HG02759 (cell line): Measurements from ENCODE around the gene STK39.

Experiments
- ATAC-seq: cut with Tn5 transposase; IDR thresholded peaks from one replicate; pipeline ENCODE4 v1.9.1; 2021; ENCODE audit warnings: mild to moderate bottlenecking, moderate library complexity; ENCODE audit not compliant: unreplicated experiment

Gene STK39

GRCh38 chr2:168058675-168059074, 188.7 kb downstream of the STK39 start:
- no peak for ATAC-seq

- ATAC-seq = no peak
Observed at GRCh38 chr2:168056242-168056787, 191.1 kb downstream of the STK39 start.

GRCh38 chr2:168054657-168055056, 192.7 kb downstream of the STK39 start:
- ATAC-seq = no peak

- no peak for ATAC-seq
Observed at GRCh38 chr2:168053676-168054075, 193.7 kb downstream of the STK39 start.

- no peak for ATAC-seq
Observed at GRCh38 chr2:168052773-168053172, 194.6 kb downstream of the STK39 start.

- no peak for ATAC-seq
Observed at GRCh38 chr2:168050377-168050776, 197.0 kb downstream of the STK39 start.

- ATAC-seq = no peak
Observed at GRCh38 chr2:168049609-168050008, 197.8 kb downstream of the STK39 start.

GRCh38 chr2:168047091-168047690, 200.2 kb downstream of the STK39 start:
- ATAC-seq = no peak

GRCh38 chr2:168044579-168044978, 202.8 kb downstream of the STK39 start:
- no peak for ATAC-seq

- ATAC-seq = no peak
Observed at GRCh38 chr2:168044176-168044575, 203.2 kb downstream of the STK39 start.

GRCh38 chr2:168042127-168042824, 205.1 kb downstream of the STK39 start:
- peak; percentile 82 for ATAC-seq

GRCh38 chr2:168039881-168040280, 207.5 kb downstream of the STK39 start:
- peak; percentile 40 for ATAC-seq

- ATAC-seq = no peak
Observed at GRCh38 chr2:168037778-168038177, 209.6 kb downstream of the STK39 start.

GRCh38 chr2:168035458-168035857, 211.9 kb downstream of the STK39 start:
- peak; percentile 60 for ATAC-seq

GRCh38 chr2:168034616-168035015, 212.8 kb downstream of the STK39 start:
- ATAC-seq = no peak

- ATAC-seq = no peak
Observed at GRCh38 chr2:168033966-168034365, 213.4 kb downstream of the STK39 start.

GRCh38 chr2:168032091-168032490, 215.3 kb downstream of the STK39 start:
- ATAC-seq = no peak

GRCh38 chr2:168030862-168031624, 216.4 kb downstream of the STK39 start:
- ATAC-seq = peak; percentile 92

- ATAC-seq = no peak
Observed at GRCh38 chr2:168029071-168029470, 218.3 kb downstream of the STK39 start.

GRCh38 chr2:168028362-168028761, 219.0 kb downstream of the STK39 start:
- ATAC-seq = no peak

GRCh38 chr2:168025487-168026202, 221.8 kb downstream of the STK39 start:
- no peak for ATAC-seq
